Epithelial cell of proximal tubule (primary cell): ENCODE results near the gene EXOSC3. TPM values are rescaled to one million over a fixed set of nuclear protein-coding genes. Genes with fewer than 3 reads are reported as not detected.
"Not testable (repeated sequence)": the region's sequence is repeated elsewhere in the genome, so short reads cannot be mapped to it uniquely, and the experiment has no call there.

Source experiments
- DNase-seq: peaks from one replicate; pipeline ENCODE4 v3.0.0-alpha.2; 2011; ENCODE audit warnings: low read depth
- H3K4me3 ChIP-seq: 2 replicates; pipeline ENCODE4 v1.5.1; 2011; ENCODE audit warnings: low read depth, mild to moderate bottlenecking, low read length
- CTCF ChIP-seq: conservative IDR thresholded peaks from 2 replicates; pipeline ENCODE4 v1.5.1; 2012; ENCODE audit warnings: low read depth, mild to moderate bottlenecking, low read length
- total RNA-seq: library from RNA; depleted of rRNA; stranded (reverse); fragments of >200 nt; gene quantifications from 2 replicates; pipeline ENCODE4 v1.2.3, GENCODE V29; 2015

Gene EXOSC3
- total RNA-seq, result 73.7 and 77.7 TPM in 2 replicates

GRCh38 chr9:37784616-37785483, at the start of gene EXOSC3:
Gene EXOSC3, minus strand, starts transcription at chr9:37785064. Its CDS starts 20 bp downstream, at chr9:37785044.
- peak; percentile 20 for TF ChIP-seq CTCF
- peak; percentile 62 for DNase-seq
- H3K4me3 ChIP-seq, result peak within 1 kb of the TSS; percentile 82

- H3K4me3 ChIP-seq, result no peak overlapping the region
- no peak for DNase-seq
- no peak for TF ChIP-seq CTCF
Measured at GRCh38 chr9:37827483-37828165, 42.8 kb upstream of the EXOSC3 start.

GRCh38 chr9:37825174-37825573, 40.3 kb upstream of the EXOSC3 start:
- not testable (repeated sequence) for H3K4me3 ChIP-seq, DNase-seq

- no peak for DNase-seq
- TF ChIP-seq CTCF, result no peak
- H3K4me3 ChIP-seq, result no peak overlapping the region
Measured at GRCh38 chr9:37820142-37820541, 35.3 kb upstream of the EXOSC3 start.

- no peak for DNase-seq
- H3K4me3 ChIP-seq, result no peak overlapping the region
- TF ChIP-seq CTCF, result no peak
Measured at GRCh38 chr9:37818849-37819248, 34.0 kb upstream of the EXOSC3 start.

GRCh38 chr9:37812773-37813379, 28.0 kb upstream of the EXOSC3 start:
- no peak for DNase-seq
- no peak overlapping the region for H3K4me3 ChIP-seq
- no peak for TF ChIP-seq CTCF

GRCh38 chr9:37811906-37812476, 27.1 kb upstream of the EXOSC3 start:
- TF ChIP-seq CTCF, result no peak
- DNase-seq, result no peak
- no peak overlapping the region for H3K4me3 ChIP-seq

GRCh38 chr9:37809676-37810075, 24.8 kb upstream of the EXOSC3 start:
- not testable (repeated sequence) for DNase-seq, H3K4me3 ChIP-seq
